HG02970 (cell line): ENCODE measurements around the gene CAMTA1.
"Not testable (repeated sequence)": the region's sequence is repeated elsewhere in the genome, so short reads cannot be mapped to it uniquely, and the experiment has no call there.

Source experiments
- ATAC-seq: cut with Tn5 transposase; IDR thresholded peaks from one replicate; pipeline ENCODE4 v1.9.1; 2021; ENCODE audit warnings: mild to moderate bottlenecking, moderate library complexity, moderate number of reproducible peaks; ENCODE audit not compliant: unreplicated experiment, low FRiP score

CAMTA1 gene

DNA sequence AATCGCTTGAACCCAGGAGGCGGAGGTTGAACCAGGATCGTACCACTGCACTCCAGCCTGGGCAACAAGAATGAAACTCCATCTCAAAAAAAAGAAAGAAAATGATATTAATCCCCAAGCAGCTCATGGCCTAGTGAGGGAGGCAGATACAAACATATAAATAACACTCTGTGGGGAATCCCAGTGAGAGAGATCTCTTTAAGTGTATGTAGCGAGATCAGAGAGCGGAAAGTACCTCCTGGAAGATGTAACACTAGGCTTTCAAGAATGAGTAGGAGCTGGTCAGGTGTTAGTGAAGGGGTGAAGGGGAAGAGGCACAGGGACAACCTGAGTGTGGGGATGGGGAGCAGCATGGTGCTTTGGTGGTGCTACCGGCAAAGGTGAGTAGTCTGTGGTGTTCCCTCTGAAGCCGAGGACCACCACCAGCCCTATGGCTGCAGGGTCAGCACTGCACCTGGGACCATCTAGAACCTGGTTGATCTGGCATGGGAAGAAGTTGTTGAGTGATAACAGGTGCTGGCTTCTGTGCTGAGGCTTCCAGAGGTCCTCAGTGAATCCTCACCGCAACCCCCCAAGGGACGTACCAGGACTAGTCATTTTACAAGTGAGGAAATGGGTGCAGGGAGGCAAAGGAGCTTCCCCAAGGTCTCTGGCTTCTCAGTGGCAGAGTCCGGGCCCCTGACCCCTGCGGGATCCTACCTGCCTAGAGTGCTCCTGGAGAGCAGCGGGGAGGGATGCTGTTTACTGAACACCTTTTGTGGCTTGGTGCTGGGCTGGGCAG is 618.2 kb downstream of the CAMTA1 start:
- no peak for ATAC-seq

DNA sequence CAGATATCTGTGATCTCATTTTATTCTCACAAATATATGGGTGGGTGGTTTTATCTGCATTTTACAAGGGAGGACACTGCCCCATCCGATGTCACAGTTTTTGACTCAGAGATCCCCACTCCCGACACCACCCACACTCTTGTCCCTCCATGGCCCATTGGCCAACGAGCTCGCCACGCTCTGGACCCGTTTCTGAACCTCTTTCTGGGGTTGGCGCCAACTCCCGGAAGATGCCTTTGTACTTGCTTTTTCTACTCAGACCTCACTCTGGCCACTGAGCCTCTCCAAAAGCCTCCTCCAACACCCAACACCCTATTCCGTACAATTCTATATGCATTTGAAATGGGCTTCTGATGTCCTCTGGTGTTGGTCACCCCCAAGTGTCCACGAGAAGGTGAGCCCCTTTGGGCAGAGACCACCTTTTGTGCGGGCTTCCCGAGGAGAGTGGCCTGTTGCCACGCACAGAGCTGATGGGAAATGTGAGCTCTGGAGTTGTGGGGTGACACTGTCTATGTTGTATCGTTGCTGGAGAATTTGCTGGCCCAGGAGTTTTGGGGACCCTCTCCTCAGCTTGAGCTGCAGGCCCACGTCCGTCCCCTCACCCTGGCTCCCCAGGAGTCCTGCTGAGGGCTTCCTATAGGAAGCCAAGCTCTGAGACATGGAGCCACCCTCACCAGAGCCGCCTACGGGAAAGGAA is 618.9 kb downstream of the CAMTA1 start:
- no peak for ATAC-seq

DNA sequence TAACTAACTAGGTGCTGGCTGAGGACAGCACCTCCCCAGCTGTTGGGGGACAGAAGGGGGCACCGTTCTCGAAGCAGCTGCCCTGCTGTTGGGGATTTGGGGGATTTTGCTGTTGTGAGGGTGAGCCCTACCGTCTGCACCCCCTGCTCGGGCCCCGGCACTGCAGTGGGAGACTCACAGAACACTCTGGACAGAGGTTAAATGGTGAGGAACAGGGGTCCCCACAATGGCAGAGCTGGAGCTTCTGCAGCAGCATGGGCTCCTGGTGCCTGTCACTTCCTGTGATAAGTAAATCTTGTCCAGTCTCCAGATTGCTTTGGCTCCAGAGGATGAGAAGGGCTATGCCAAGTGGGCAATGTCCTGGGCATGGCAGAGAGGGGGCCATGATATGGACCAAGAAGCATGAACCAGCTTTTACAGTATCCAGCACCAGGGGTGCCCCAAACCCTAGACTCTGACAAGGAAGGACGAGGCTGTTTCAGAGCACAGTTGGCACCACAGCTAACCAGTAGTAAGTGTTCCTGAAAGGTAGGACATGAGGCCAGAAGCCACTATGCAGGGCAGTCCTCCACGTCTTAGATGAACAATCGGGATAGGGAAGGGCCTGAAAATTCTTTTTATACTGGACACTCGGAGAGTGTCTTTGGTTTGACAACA is 620.7 kb downstream of the CAMTA1 start:
- no peak for ATAC-seq

DNA sequence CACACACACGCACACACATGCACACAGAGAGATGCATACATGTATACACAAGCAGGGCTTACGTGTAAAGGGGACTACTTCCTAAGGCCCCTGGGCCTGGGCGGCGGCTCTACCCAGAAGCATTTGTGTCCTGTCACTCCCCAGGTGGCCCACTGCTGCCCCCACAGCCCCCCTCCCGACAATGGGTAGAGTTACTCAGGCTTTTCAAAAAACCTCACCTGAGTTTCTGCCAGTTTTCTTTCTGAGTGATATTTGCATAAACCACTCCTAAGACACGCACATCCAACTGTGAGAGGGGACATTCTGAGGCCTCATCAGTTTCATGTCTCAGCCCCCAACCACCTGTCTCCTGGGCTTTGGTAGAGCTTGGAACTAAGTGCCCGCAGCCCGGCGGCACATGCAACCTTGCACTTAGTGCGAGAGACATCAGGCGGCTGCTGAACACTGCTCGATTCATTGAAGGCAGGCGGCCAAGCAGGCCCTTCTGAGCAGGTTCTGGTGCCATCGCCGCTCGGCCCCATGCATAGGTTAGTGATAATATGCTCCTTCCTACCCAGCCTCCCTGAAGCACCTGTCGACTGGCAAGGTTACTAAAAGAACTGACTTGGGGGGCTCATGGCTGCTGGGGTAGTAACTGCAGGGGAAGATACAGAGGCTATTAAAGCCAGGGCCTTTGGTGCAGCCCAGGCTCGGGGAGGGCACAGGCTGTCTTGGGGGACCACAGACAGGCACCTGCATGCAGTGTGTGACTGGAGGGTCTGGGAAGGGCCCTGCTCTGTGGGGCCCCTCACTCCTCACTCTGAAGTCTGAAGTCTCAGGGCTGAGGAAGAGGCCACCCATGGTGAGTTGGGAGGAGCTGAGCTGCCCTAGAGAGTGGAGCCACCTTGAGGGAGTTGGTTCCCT is 621.6 kb downstream of the CAMTA1 start:
- no peak for ATAC-seq

DNA sequence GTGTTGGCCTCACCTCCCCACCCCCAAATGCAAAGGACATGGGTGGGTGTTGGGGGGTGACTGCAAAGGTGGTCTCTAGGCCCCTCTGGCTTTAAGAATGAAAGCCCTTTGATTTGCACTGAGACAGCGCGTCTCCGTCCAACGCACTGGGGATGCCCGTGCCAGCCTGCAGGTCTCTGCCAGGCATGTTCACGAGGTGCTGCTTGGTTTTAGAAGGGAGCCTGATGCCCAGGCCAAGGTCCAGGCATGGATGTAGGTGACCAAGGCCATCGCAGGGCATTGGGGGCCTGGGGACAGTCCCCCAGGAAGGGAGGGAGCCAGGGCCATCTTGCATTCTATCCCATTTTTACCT is 622.3 kb downstream of the CAMTA1 start:
- no peak for ATAC-seq

DNA sequence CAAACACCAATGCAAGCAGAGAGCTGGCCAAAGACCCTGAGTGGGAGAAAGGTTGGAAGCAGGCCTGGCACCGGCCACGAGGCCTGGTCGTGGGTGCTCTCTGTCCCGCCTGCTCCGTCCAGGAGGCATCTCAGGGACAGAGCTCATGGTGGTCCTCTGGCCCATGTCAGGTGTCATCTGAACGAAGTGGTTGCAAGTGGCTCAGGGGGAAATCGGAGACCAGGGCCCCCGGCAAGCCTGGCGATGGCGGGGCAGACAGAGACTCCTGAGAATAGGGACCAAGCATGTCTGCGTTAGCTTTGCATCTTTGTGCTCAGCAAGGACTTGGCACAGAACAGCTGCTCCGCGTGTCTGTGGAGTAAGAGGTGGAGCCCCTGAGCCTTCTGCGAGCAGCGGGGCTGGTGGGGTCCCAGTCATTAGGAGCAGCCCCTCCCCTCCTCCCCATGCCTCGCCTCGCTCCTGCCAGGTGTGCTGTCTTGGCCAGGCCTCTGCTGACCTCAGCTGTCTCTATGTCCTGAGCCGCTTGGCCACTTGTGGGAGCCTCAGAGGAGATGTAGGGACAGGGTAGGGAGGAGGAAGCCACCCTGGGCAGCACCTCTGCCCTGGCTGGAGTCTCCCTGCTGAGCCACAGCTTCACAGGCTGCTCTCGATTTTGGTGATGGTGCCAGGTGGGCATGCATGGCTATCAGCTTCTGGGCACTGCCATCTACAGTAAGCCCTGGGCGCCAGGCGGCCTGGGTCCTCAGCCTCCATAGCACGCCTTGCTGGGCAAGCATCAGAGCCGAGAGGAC is 622.9 kb downstream of the CAMTA1 start:
- ATAC-seq: no peak

DNA sequence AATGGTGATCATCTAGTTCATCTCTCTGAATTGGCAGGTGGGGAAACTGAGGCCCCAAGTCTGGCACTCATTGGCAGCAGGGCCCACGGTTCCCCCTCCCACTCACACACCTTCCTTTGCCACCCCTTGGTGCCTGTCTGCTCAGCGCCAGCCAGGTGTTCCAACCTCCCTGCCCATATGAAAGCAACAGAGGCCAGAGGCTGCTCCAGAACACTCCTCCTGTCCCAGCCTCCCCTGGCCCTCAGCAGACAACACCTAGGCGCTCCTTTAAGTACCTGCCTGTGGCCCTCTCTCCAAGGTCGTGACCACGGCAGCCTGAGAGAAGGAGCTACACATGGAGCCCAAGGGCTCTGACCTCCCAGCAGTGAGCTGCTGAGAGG is 623.5 kb downstream of the CAMTA1 start:
- ATAC-seq: no peak

DNA sequence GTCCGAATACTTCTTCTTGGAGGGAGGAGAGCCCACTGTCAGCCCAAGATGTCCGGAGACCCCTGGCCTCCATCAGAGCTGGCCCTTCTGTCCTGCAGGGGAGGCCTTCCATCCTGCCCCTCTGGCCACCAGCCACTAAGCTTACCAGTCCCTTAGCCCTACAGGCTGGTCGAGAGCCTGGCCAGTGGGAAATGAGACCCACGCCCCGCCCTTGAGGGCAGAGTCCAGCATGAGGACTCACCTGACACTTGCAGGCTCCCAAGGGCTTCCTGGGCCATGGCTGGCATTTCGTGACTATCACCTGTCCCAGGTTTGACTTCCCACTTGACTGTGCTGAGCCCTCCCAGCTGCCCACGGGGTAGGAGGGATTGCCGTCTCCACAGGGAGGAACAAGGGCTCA is 624.0 kb downstream of the CAMTA1 start:
- no peak for ATAC-seq

DNA sequence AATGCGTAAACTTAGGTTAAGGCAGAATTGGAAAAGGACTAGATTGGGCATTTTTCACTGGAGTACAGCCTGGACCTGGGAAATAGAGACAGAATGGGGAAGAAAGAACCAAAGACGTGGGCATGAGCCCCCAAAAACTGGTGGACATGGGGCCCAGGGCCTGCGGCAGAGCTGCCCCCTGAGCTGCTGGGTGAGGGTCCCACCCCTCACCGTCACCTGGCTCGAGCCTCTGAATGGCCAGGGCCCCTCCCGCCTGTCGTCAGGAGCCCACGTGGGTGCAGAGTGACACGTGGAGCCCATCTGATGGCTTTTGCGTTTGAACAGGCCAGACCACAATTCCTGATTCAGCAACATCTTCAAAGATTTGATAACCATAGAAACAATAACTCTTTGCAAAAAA is 624.9 kb downstream of the CAMTA1 start:
- ATAC-seq: no peak

DNA sequence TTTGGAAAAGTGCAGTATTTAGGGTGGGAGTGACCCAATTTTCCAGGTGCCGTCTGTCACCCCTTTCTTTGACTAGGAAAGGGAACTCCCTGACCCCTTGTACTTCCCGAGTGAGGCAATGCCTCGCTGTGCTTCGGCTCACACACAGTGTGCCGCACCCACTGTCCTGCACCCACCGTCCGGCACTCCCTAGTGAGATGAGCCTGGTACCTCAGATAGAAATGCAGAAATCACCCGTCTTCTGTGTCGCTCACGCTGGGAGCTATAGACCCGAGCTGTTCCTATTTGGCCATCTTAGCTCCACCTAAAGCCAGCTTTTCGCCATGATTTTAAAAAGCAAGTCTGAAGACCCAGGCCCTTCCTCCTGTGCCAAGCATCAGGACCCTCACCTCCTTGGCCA is 632.4 kb downstream of the CAMTA1 start:
- not testable (repeated sequence) for ATAC-seq

DNA sequence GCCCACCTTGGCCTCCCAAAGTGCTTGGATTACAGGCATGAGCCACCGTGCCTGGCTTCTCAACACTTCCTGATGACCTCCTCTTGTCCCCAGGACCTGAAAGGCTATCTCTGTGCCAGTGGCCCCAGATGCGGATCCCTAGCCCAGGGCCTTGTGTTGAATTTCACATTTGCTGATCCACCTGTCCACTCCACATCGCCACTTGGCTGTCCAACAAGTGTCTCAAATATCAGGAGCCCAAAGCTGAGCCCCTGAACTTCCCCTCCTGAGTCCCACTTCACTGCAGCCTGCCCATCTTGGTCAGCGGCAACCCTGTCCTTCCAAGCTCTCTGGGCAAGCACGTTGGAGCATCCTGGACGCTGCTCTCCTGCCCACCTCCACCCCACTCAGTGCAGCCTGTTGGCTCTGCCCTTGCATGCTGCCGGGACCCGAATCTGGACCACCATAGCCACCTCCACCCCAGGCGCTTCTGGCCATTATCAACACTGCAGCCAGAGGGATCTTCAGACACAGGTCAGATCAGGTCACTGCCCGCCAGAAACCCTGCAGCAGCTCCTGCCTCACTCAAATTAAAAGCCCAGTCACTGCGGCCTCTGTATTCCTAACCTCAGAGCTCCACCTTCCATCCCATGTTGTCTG is 633.3 kb downstream of the CAMTA1 start:
- ATAC-seq: no peak

DNA sequence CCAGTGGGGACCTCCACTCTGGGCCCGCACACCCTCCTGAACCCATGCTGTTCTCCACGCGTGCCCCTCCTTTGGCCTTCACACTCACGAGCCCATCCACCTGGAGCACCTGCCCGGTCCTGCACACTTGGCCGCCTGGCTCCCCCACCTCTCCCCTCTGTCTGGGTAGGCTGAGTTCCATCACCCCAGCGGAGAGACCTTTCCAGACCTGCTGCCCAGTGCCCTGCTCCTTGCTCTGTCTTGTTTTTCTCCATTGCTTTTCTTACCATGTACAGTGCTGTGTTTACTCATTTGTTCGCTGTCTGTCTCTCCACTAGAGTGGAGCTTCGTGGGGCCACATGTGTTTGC is 634.8 kb downstream of the CAMTA1 start:
- no peak for ATAC-seq

DNA sequence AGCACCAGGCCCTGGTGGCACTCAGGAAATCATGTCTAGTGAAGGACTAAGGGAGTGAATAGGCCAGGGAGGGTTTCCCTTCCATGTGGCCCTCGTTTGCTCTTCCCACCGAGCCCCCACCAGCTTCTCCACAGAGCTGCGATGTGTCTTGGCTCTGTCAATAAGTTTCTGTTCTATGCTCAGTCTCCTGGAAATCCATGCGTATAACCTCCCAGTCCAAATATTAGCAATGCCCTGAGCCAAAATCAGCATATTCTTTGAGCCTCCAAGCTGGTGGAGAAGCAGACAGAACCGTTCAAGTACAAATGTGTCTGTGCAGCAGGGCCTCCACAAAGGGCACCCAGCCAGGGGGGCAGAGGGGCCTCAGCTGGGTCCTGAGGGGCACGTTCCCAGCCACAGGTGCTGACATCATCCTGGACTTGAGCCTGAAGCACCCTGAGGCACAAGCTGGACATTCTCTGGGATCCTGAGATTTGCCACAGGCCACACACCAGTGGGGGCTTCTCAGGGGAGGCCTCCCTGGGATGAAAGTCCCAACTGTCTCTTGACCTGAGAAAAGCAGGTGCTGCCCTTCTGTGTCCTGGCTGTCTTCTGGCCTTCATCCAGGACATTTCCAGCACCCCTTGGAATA is 635.3 kb downstream of the CAMTA1 start:
- no peak for ATAC-seq

DNA sequence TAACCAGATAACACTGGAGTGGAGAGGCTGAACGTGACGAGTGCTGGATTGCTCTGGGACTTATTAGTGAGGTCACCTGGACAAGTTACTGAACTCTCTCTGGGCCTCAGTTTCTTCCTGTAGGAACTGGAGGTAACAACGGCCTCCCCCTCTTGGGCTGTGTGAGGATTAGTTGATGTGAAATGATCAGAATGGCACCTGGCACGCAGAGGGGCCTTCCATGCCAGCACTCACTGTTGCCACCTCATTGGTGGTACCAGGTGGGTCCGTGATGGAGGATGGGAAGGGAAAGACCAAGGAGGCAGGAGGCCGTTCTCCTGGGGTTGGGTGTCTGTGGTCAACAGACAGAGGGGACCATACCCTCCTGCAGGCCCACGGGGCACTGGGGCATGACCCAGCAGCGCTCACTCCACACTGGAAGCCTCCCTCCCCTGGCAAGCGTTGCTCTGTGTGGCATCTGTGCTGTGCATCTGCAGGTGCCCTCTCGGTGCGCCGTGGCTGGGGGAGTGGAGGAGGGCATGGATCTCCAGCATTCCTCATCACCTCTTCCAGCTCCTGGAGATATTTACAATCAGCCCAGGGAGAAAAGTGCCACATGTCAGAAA is 636.3 kb downstream of the CAMTA1 start:
- no peak for ATAC-seq

DNA sequence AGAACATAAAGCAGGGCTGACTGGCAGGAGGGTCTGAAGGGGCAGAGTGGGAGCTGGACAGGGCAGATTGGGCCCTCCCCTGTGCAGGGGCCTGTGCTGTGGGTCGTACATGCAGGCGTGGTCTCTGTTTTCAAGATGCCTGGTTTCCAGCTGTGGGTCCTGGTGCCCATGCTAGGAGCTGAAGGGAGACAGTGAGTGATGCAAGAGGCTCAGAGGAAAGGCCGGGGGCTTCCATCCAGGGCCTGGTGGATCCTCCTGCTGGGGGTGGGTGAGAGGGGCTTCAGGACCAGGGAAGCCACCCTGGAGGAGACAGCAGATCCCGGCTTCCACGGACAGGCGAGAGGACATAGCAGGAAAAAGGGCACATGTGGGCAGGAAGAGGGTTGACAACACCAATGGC is 636.8 kb downstream of the CAMTA1 start:
- no peak for ATAC-seq

DNA sequence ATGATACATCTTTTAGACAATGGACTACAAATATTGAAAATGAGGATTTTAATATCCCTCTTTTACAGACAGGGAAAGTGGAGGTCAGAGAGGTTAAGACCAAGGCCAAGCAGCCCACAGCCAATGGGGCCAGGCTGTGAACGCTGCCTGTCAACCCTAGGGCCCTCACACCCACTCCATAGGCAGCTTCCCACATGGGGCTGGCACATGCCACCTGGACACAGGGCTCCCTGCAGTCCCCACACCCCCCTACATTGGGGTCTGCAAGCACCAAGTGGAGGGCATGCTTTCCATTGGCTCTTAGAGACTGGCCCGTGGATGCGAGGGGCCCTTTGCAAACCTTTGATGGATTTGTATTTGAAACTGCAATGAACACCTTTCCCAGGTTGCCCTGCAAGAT is 637.3 kb downstream of the CAMTA1 start:
- ATAC-seq: no peak

DNA sequence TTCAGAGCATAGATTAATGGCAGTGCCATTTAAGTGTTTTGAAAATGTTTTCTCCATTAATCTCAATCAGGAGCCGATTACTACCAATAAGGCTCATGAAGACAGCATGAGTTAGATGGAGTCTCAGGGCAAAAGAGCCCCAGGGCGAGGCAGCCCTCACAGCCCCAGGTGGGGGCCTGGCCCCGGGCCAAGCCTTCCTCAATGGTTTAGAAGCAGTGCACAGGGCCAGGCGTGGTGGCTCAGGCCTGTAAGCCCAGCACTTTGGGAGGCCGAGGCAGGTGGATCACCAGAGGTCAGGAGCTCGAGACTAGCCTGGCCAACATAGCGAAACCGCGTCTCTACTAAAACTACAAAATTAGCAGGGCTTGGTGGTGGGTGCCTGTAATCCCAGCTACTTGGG is 637.7 kb downstream of the CAMTA1 start:
- no peak for ATAC-seq

DNA sequence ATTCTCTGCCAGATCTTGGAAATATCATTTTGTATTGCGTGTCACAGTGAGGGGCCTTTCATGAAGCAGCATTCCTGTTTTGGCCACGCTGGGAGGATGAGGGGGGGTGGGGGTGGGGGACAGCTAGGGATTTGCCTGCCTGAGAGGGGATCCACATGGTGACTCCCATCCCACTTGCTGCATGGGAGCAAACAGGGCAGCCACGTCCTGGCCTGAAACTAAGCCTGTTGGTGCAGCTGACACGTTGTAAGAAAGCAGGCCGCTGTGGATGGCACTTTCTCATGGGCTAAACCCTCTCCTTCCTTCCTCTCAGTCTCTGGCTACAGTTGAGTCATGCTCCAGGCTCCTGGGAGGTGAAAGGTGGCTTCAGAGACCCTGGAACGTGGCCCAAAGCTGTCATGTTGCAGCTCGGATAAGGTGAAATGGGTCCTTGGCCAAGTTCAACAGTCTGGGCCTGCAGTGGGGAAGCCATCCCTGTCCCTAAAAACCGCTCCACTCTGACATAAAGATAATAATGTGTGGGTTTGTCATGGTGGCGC is 639.2 kb downstream of the CAMTA1 start:
- no peak for ATAC-seq

DNA sequence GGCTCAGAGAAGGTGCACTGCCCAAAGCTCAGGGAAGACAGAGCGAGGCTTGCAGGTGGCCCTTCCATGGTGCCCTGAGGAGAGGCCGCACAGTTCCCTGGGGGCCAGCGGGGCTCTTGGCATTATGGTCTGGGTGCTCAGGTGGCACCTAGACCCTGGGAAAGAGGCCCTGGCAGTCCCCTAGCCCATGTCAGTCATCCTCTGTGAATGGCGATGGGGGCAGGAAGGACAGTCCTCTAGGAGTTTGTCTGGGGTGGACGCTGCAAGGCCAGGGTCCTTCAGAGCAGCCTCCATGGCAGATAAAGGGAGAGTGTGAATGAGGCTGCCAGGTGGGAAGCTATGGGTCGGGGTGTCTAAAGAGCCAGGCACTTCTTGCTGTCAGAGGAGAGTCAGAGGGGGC is 640.0 kb downstream of the CAMTA1 start:
- no peak for ATAC-seq
